GM12878 (cell line): ENCODE data around the gene CD300H. TPM values are rescaled to one million over a fixed set of nuclear protein-coding genes. Genes with fewer than 3 reads are reported as not detected.
A peak's percentile ranks its signal among the peaks of the same experiment; 100 is the strongest.

Experiments used
- ASH2L ChIP-seq: fragments of 300-600, 200-600 bp; sonication (generic); IDR thresholded peaks from 2 replicates; pipeline ENCODE4 v1.6.1; 2017; ENCODE audit warnings: low read depth, mild to moderate bottlenecking, borderline replicate concordance
- BACH1 ChIP-seq: fragments of 450-650 bp; IDR thresholded peaks from 2 replicates; pipeline ENCODE4 v1.6.1; 2017; ENCODE audit warnings: mild to moderate bottlenecking, borderline replicate concordance
- BMI1 ChIP-seq: fragments of 450-650 bp; IDR thresholded peaks from 2 replicates; pipeline ENCODE4 v1.6.1; 2016; ENCODE audit warnings: mild to moderate bottlenecking, moderate library complexity, borderline replicate concordance
- CBFB ChIP-seq: IDR thresholded peaks from 2 replicates; pipeline ENCODE4 v1.6.1; 2016; ENCODE audit warnings: antibody characterized with exemption, low read depth
- CBX3 ChIP-seq: fragments of 200-600 bp; sonication (generic); IDR thresholded peaks from 2 replicates; pipeline ENCODE4 v1.6.1; 2016; ENCODE audit warnings: low read depth, borderline replicate concordance
- ELK1 ChIP-seq: IDR thresholded peaks from 2 replicates; pipeline ENCODE4 v1.6.1; 2012; ENCODE audit warnings: low read depth, low read length, improper control_type of control experiment
- HSF1 ChIP-seq: fragments of 150-350 bp; IDR thresholded peaks from 2 replicates; pipeline ENCODE4 v1.6.1; 2014; ENCODE audit warnings: mild to moderate bottlenecking, low read depth, low read length
- JUND ChIP-seq: IDR thresholded peaks from 2 replicates; pipeline ENCODE4 v1.6.1; 2012; ENCODE audit warnings: low read depth, mild to moderate bottlenecking, low read length, improper control_type of control experiment, moderate library complexity
- MXI1 ChIP-seq: fragments of 150-350 bp; IDR thresholded peaks from 2 replicates; pipeline ENCODE4 v1.6.1; 2011; ENCODE audit warnings: low read depth, mild to moderate bottlenecking, inconsistent platforms, low read length, improper control_type of control experiment
- MYB ChIP-seq: fragments of 150-350 bp; IDR thresholded peaks from 2 replicates; pipeline ENCODE4 v1.6.1; 2014; ENCODE audit warnings: mild to moderate bottlenecking, low read depth, low read length, borderline replicate concordance
- NR2C2 ChIP-seq: IDR thresholded peaks from 2 replicates; pipeline ENCODE4 v1.6.1; 2011; ENCODE audit warnings: borderline replicate concordance, low read depth; ENCODE audit not compliant: control insufficient read depth, insufficient read length
- SUPT20H ChIP-seq: IDR thresholded peaks from 2 replicates; pipeline ENCODE4 v1.6.1; 2011; ENCODE audit warnings: low read depth, mild to moderate bottlenecking, low read length, moderate library complexity, borderline replicate concordance; ENCODE audit not compliant: control insufficient read depth
- TARDBP ChIP-seq: IDR thresholded peaks from 2 replicates; pipeline ENCODE4 v1.6.1; 2016; ENCODE audit warnings: borderline replicate concordance
- ZNF687 ChIP-seq: fragments of 450-650 bp; IDR thresholded peaks from 2 replicates; pipeline ENCODE4 v1.6.1; 2017; ENCODE audit warnings: mild to moderate bottlenecking, moderate library complexity
- polyA plus RNA-seq, 11 experiments: library from polyadenylated mRNA; depleted of rRNA in 4 of 11; unstranded in 6 of 11; stranded (reverse) in 5 of 11; fragments of >200 nt; fragmentation: Nextera tagmentation in 4 of 11; fragmentation: Illumina TruSeq in 1 of 11; extraction: Ambion mirVana in 4 of 11; extraction: Trizol in 1 of 11; gene quantifications; 1 replicate in 1 of 11; 2 replicates in 10 of 11; pipeline versions ENCODE4 v1.2.1 to v1.2.3, GENCODE V29; 2011 to 2016; ENCODE audit warnings: inconsistent platforms in 2 of 11, missing spikeins in 2 of 11, low read depth in 1 of 11
- total RNA-seq, 4 experiments: library from RNA; depleted of rRNA in 3 of 4; stranded (reverse); fragments of >200 nt in 3 of 4; fragmentation: Illumina TruSeq in 1 of 4; extraction: Trizol in 1 of 4; gene quantifications; 2 replicates each; pipeline versions ENCODE4 v1.2.1 to v1.2.3, GENCODE V29; 2013 to 2021
- TF ChIP-seq, protein P1 (sequence below): fragments of 450-650 bp; IDR thresholded peaks from 2 replicates; pipeline ENCODE4 v1.6.1; 2018; ENCODE audit warnings: borderline replicate concordance, mild to moderate bottlenecking; ENCODE audit not compliant: partially characterized antibody
- TF ChIP-seq, protein P2 (sequence below): fragments of 450-650 bp; IDR thresholded peaks from 2 replicates; pipeline ENCODE4 v1.6.1; 2016; ENCODE audit warnings: mild to moderate bottlenecking
- TF ChIP-seq, protein P3 (sequence below): IDR thresholded peaks from 2 replicates; pipeline ENCODE4 v1.6.1; 2012; ENCODE audit warnings: low read length, inconsistent platforms

The CD300H gene
- total and polyA plus RNA-seq, 10 of the 15 experiments (the other 5 are each of a cell fraction or from before 2014, with no cell fraction given) = not detected

DNA sequence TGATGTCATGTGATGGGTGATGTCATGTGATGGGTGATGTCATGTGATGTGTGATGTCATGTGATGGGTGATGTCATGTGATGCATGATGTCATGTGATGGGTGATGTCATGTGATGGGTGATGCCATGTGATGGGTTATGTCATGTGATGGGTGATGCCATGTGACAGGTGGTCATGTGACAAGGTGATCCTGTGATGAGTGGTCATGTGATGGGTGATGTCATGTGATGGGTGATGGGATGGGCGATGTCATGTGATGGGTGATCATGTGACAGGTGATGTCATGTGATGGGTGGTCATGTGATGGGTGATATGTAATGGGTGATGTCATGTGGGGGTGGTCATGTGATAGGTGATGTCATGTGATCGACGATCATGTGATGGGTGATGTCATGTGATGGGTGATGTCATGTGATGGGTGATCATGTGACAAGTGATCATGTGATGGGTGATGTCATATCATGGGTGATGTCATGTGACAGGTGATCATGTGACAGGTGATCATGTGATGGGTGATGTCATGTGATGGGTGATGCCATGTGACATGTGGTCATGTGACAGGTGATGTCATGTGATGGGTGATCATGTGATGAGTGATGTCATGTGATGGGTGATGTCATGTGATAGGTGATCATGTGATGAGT is 53.2 kb downstream of the CD300H start (continued):
- TF ChIP-seq, protein P1, sequence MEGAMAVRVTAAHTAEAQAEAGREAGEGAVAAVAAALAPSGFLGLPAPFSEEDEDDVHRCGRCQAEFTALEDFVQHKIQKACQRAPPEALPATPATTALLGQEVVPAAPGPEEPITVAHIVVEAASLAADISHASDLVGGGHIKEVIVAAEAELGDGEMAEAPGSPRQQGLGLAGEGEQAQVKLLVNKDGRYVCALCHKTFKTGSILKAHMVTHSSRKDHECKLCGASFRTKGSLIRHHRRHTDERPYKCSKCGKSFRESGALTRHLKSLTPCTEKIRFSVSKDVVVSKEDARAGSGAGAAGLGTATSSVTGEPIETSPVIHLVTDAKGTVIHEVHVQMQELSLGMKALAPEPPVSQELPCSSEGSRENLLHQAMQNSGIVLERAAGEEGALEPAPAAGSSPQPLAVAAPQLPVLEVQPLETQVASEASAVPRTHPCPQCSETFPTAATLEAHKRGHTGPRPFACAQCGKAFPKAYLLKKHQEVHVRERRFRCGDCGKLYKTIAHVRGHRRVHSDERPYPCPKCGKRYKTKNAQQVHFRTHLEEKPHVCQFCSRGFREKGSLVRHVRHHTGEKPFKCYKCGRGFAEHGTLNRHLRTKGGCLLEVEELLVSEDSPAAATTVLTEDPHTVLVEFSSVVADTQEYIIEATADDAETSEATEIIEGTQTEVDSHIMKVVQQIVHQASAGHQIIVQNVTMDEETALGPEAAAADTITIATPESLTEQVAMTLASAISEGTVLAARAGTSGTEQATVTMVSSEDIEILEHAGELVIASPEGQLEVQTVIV = no peak
- TF ChIP-seq BMI1 = no peak
- no peak for TF ChIP-seq ZNF687
- no peak for TF ChIP-seq BACH1
- no peak for TF ChIP-seq TARDBP
- no peak for TF ChIP-seq CBX3
- TF ChIP-seq SUPT20H = no peak
- no peak for TF ChIP-seq MYB
- no peak for TF ChIP-seq NR2C2
- TF ChIP-seq, protein P2, sequence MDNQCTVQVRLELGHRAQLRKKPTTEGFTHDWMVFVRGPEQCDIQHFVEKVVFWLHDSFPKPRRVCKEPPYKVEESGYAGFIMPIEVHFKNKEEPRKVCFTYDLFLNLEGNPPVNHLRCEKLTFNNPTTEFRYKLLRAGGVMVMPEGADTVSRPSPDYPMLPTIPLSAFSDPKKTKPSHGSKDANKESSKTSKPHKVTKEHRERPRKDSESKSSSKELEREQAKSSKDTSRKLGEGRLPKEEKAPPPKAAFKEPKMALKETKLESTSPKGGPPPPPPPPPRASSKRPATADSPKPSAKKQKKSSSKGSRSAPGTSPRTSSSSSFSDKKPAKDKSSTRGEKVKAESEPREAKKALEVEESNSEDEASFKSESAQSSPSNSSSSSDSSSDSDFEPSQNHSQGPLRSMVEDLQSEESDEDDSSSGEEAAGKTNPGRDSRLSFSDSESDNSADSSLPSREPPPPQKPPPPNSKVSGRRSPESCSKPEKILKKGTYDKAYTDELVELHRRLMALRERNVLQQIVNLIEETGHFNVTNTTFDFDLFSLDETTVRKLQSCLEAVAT = no peak
- TF ChIP-seq HSF1 = 0 out of 2 replicates have a peak, but pooled peaks have one; percentile 55
- TF ChIP-seq ASH2L = no peak
- no peak for TF ChIP-seq ELK1
- TF ChIP-seq, protein P3, sequence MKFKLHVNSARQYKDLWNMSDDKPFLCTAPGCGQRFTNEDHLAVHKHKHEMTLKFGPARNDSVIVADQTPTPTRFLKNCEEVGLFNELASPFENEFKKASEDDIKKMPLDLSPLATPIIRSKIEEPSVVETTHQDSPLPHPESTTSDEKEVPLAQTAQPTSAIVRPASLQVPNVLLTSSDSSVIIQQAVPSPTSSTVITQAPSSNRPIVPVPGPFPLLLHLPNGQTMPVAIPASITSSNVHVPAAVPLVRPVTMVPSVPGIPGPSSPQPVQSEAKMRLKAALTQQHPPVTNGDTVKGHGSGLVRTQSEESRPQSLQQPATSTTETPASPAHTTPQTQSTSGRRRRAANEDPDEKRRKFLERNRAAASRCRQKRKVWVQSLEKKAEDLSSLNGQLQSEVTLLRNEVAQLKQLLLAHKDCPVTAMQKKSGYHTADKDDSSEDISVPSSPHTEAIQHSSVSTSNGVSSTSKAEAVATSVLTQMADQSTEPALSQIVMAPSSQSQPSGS = peak; percentile 98
- TF ChIP-seq MXI1 = no peak
- no peak for TF ChIP-seq JUND
- no peak for TF ChIP-seq CBFB
